Astrocyte (in vitro differentiated cells and primary cell): ENCODE measurements around the gene FXYD5. TPM values are rescaled to one million over a fixed set of nuclear protein-coding genes. Genes with fewer than 3 reads are reported as not detected.

ENCODE experiments used
- DNase-seq: peaks from one replicate; pipeline ENCODE4 v3.0.0-alpha.2; 2010; ENCODE audit warnings: low read depth
- FAIRE-seq: peaks from 2 replicates; lab custom pipeline; 2011; peaks lifted over from hg19 to GRCh38; lab: Jason Lieb, UNC
- H2AFZ ChIP-seq: 2 replicates; pipeline ENCODE4 v1.6.0; 2012; ENCODE audit warnings: low read depth, low read length, inconsistent platforms
- H3K27ac ChIP-seq: 2 replicates; pipeline ENCODE4 v1.5.1; 2011; ENCODE audit warnings: low read depth, low read length, inconsistent platforms
- H3K27me3 ChIP-seq: 2 replicates; pipeline ENCODE4 v1.6.0; 2011; ENCODE audit warnings: low read length, inconsistent platforms; ENCODE audit not compliant: insufficient read depth
- H3K36me3 ChIP-seq: 2 replicates; pipeline ENCODE4 v1.5.1; 2011; ENCODE audit warnings: low read length, inconsistent platforms; ENCODE audit not compliant: insufficient read depth
- H3K4me1 ChIP-seq: 2 replicates; pipeline ENCODE4 v1.5.1; 2011; ENCODE audit warnings: low read length, inconsistent platforms; ENCODE audit not compliant: insufficient read depth
- H3K4me2 ChIP-seq: 2 replicates; pipeline ENCODE4 v1.6.0; 2012; ENCODE audit warnings: low read length, inconsistent platforms
- H3K4me3 ChIP-seq: 2 replicates; pipeline ENCODE4 v1.5.1; 2011; ENCODE audit warnings: low read depth, mild to moderate bottlenecking, low read length, inconsistent platforms; ENCODE audit not compliant: insufficient read depth
- H3K79me2 ChIP-seq: 2 replicates; pipeline ENCODE4 v1.6.0; 2012; ENCODE audit warnings: mild to moderate bottlenecking, low read length, inconsistent platforms; ENCODE audit not compliant: insufficient read depth
- H3K9ac ChIP-seq: 2 replicates; pipeline ENCODE4 v1.6.0; 2012; ENCODE audit warnings: mild to moderate bottlenecking, low read length, inconsistent platforms
- H3K9me3 ChIP-seq: 2 replicates; pipeline ENCODE4 v1.5.1; 2012; ENCODE audit warnings: low read depth, mild to moderate bottlenecking, low read length, inconsistent platforms; ENCODE audit not compliant: insufficient read depth
- H4K20me1 ChIP-seq: 2 replicates; pipeline ENCODE4 v1.6.0; 2012; ENCODE audit warnings: low read length, inconsistent platforms; ENCODE audit not compliant: insufficient read depth
- H3K27ac Mint-ChIP-seq: one replicate; pipeline ENCODE4 v1.8.0; 2021; ENCODE audit warnings: mild to moderate bottlenecking, mixed read lengths; ENCODE audit not compliant: unreplicated experiment
- H3K27me3 Mint-ChIP-seq: one replicate; pipeline ENCODE4 v1.8.0; 2021; ENCODE audit warnings: low read depth, mixed read lengths; ENCODE audit not compliant: unreplicated experiment
- H3K36me3 Mint-ChIP-seq: one replicate; pipeline ENCODE4 v1.8.0; 2021; ENCODE audit warnings: low read depth, mixed read lengths; ENCODE audit not compliant: unreplicated experiment
- H3K4me1 Mint-ChIP-seq: one replicate; pipeline ENCODE4 v1.8.0; 2021; ENCODE audit warnings: low read depth, mixed read lengths; ENCODE audit not compliant: unreplicated experiment
- H3K4me3 Mint-ChIP-seq: one replicate; pipeline ENCODE4 v1.8.0; 2021; ENCODE audit warnings: mild to moderate bottlenecking, moderate library complexity, mixed read lengths; ENCODE audit not compliant: unreplicated experiment
- H3K9me3 Mint-ChIP-seq: one replicate; pipeline ENCODE4 v1.8.0; 2021; ENCODE audit warnings: mild to moderate bottlenecking, mixed read lengths; ENCODE audit not compliant: unreplicated experiment
- EZH2 ChIP-seq: IDR thresholded peaks from 2 replicates; pipeline ENCODE4 v1.6.1; 2012; ENCODE audit warnings: mild to moderate bottlenecking, low read length, inconsistent platforms; ENCODE audit not compliant: insufficient read depth
- total RNA-seq: library from RNA; stranded (reverse); gene quantifications from 2 replicates; pipeline ENCODE4 v1.2.1, GENCODE V29; 2021
- TF ChIP-seq, protein P1 (sequence below): IDR thresholded peaks from 2 replicates; pipeline ENCODE4 v1.5.1; 2011; ENCODE audit warnings: low read depth, mild to moderate bottlenecking, inconsistent platforms, low read length, moderate library complexity; ENCODE audit not compliant: insufficient read depth

The FXYD5 gene
- total RNA-seq, 1 donor from 2014 or later, result 108 TPM

DNA sequence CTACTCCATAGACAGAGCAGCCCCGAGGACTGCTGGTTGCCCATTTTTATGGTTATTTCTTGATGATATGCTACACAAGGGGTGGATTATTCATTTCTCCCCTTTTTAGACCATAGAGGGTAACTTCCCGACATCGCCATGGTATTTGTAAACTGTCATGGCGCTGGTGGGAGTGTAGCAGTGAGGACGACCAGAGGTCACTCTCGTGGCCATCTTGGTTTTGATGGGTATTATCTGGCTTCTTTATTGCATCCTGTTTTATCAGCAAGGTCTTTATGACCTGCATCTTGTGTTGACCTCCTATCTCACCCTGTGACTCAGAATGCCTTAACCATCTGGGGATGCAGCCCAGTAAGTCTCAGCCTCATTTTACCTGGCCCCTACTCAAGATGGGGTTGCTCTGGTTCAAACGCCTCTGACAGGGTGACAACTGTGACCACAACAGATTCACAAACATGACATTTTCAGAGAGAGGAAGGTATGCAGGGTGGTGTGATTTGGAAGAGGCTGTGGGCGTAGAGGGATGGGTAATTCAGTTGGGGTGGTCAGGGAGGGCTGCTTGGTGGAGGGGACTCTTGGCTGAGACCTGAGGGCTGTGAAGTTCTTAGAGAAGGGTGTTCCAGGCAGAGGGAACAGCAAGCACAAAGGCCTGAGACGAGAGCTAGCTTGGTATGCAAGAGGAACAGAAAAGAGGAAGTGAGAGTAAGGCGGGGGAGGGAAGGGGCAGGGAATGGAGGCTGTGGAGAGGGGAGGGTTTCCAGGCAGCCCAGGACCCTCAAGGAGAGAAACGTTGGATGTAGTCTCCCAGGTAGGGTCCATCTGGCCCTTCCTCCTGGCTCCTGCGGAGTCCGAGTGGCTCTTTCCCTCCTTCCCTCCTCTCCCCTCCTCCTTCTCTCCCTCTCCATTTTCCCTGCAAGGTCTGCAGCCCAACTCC lies 50.5 kb downstream of the FXYD5 start:
- Histone ChIP-seq H4K20me1 (no peaks in the 10 kb centered on the region), H3K79me2 (no peaks in the 10 kb centered on the region), H3K9me3 (no peaks in the 10 kb centered on the region), H3K4me3 (no peak overlapping the region), H3K4me1 (no peaks in the 10 kb centered on the region), H3K27me3 (peaks cover 4% of the 10 kb centered on the region), H2AFZ (no peak overlapping the region), H3K9ac (no peak overlapping the region), H3K27ac (no peak overlapping the region), H3K36me3 (no peaks in the 10 kb centered on the region), H3K4me2 (no peak overlapping the region)
- no peak overlapping the region for H3K27ac Mint-ChIP-seq
- DNase-seq (no peak), FAIRE-seq (no peak)
- H3K4me3 Mint-ChIP-seq, result no peak overlapping the region
- H3K27me3 Mint-ChIP-seq, result peaks cover 12% of the 10 kb centered on the region
- H3K4me1 Mint-ChIP-seq, result peaks cover 2% of the 10 kb centered on the region
- no peaks in the 10 kb centered on the region for H3K36me3 Mint-ChIP-seq
- peaks cover 4% of the 10 kb centered on the region for H3K9me3 Mint-ChIP-seq
- TF ChIP-seq, protein P1, sequence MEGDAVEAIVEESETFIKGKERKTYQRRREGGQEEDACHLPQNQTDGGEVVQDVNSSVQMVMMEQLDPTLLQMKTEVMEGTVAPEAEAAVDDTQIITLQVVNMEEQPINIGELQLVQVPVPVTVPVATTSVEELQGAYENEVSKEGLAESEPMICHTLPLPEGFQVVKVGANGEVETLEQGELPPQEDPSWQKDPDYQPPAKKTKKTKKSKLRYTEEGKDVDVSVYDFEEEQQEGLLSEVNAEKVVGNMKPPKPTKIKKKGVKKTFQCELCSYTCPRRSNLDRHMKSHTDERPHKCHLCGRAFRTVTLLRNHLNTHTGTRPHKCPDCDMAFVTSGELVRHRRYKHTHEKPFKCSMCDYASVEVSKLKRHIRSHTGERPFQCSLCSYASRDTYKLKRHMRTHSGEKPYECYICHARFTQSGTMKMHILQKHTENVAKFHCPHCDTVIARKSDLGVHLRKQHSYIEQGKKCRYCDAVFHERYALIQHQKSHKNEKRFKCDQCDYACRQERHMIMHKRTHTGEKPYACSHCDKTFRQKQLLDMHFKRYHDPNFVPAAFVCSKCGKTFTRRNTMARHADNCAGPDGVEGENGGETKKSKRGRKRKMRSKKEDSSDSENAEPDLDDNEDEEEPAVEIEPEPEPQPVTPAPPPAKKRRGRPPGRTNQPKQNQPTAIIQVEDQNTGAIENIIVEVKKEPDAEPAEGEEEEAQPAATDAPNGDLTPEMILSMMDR, result no peak
- TF ChIP-seq EZH2, result no peak

DNA sequence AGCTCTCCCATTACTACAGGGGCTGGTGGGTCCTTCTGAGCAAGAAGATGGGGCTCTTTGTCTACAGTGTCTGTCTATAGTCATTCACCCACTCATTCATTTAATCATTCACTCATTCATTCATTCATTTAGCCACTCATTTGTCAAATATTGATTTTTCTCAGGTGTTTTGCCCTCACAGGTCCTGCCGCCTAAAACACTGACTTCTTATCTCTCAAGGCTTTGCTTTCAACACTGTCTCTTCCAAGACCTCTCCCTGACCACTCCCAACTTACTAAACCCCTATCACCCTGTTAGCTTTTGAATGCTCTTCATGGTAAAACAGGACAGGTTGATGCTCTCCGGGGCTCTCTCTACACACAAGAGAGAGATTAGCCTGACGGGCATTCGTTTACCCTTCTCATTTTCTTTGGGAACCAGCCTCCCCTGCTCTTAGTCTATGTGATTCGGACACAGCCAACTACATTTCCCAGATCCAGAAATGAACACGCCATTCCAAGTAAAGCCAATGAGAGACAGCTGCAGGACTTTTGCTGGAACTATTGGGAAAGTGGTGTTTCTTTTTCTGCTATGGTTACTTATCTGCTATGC lies 51.3 kb downstream of the FXYD5 start:
- H3K27me3 Mint-ChIP-seq, result peaks cover 12% of the 10 kb centered on the region
- peaks cover 2% of the 10 kb centered on the region for H3K4me1 Mint-ChIP-seq

More for the DNA sequence above, 51.3 kb downstream of the FXYD5 start:
- Histone ChIP-seq H3K9ac (no peak overlapping the region), H3K9me3 (no peaks in the 10 kb centered on the region), H3K27ac (no peak overlapping the region), H3K4me3 (no peak overlapping the region), H3K79me2 (no peaks in the 10 kb centered on the region), H3K4me2 (no peak overlapping the region), H4K20me1 (no peaks in the 10 kb centered on the region), H2AFZ (no peak overlapping the region), H3K27me3 (peaks cover 4% of the 10 kb centered on the region), H3K36me3 (no peaks in the 10 kb centered on the region), H3K4me1 (no peaks in the 10 kb centered on the region)
- H3K27ac Mint-ChIP-seq, result no peak overlapping the region
- no peak overlapping the region for H3K4me3 Mint-ChIP-seq
- H3K9me3 Mint-ChIP-seq, result peaks cover 4% of the 10 kb centered on the region
- H3K36me3 Mint-ChIP-seq, result no peaks in the 10 kb centered on the region
- FAIRE-seq (no peak), DNase-seq (no peak)
- TF ChIP-seq, protein P1, result no peak
- TF ChIP-seq EZH2, result no peak
